H1 (cell line): ENCODE measurements around the gene SPRR1B. TPM values are rescaled to one million over a fixed set of nuclear protein-coding genes. Genes with fewer than 3 reads are reported as not detected.

Experiments
- CTCF ChIA-PET: fragments of 300-600 bp; sonication (Branson Sonifier 250); formaldehyde crosslinking; loops from one replicate; lab custom pipeline; 2021; ENCODE audit not compliant: partially characterized antibody; lab: Charles Lee
- POLR2A ChIA-PET: fragments of 300-600 bp; sonication (Branson Sonifier 250); formaldehyde crosslinking; loops from one replicate; lab custom pipeline; 2021; ENCODE audit warnings: inconsistent platforms; ENCODE audit not compliant: partially characterized antibody; lab: Charles Lee
- DNase-seq, 2 experiments: peaks; one replicate each; pipeline versions ENCODE4 v3.0.0 to v3.0.0-alpha.2; 2010 to 2022; ENCODE audit warnings: low spot score in 2 of 2, low read depth in 1 of 2, mixed read lengths in 1 of 2
- FAIRE-seq: peaks from 2 replicates; lab custom pipeline; 2011; peaks lifted over from hg19 to GRCh38; lab: Jason Lieb, UNC
- H2AFZ ChIP-seq: 2 replicates; pipeline ENCODE4 v1.8.1; 2012; ENCODE audit warnings: low read length, inconsistent platforms
- H2AK5ac ChIP-seq: 2 replicates; pipeline ENCODE4 v1.6.1; 2013; ENCODE audit warnings: low read depth, low read length
- H2BK120ac ChIP-seq: replicated peaks from 2 replicates; pipeline ENCODE3; 2013; ENCODE audit warnings: low read depth, low read length, inconsistent platforms
- H2BK12ac ChIP-seq: 2 replicates; pipeline ENCODE4 v1.6.1; 2013; ENCODE audit warnings: low read depth, low read length
- H2BK15ac ChIP-seq: 2 replicates; pipeline ENCODE4 v1.6.1; 2013; ENCODE audit warnings: low read length
- H2BK20ac ChIP-seq: 2 replicates; pipeline ENCODE4 v1.6.1; 2013; ENCODE audit warnings: low read length
- H2BK5ac ChIP-seq: 2 replicates; pipeline ENCODE4 v1.6.1; 2013; ENCODE audit warnings: low read depth, low read length
- H3K14ac ChIP-seq: 2 replicates; pipeline ENCODE4 v1.6.1; 2013; ENCODE audit warnings: inconsistent platforms; ENCODE audit not compliant: insufficient read length
- H3K18ac ChIP-seq: 2 replicates; pipeline ENCODE4 v1.6.1; 2013; ENCODE audit warnings: low read length; ENCODE audit errors: extremely low read depth
- H3K23ac ChIP-seq: 2 replicates; pipeline ENCODE4 v1.6.1; 2013; ENCODE audit warnings: inconsistent platforms; ENCODE audit not compliant: insufficient read length
- H3K23me2 ChIP-seq: 2 replicates; pipeline ENCODE4 v1.6.1; 2013; ENCODE audit warnings: low read depth, low read length
- H3K27ac ChIP-seq: 2 replicates; pipeline ENCODE4 v1.6.1; 2011; ENCODE audit warnings: low read depth, low read length, inconsistent platforms
- H3K27me3 ChIP-seq, 4 experiments: replicated peaks in 1 of 4; 1 replicate in 1 of 4; 2 replicates in 3 of 4; pipeline versions ENCODE4 v1.6.1 to v1.8.1; 2011 to 2013; ENCODE audit warnings: low read length in 3 of 4, mild to moderate bottlenecking in 3 of 4, inconsistent platforms in 2 of 4, mixed read lengths in 2 of 4, moderate library complexity in 1 of 4; ENCODE audit not compliant: control insufficient read depth in 3 of 4, insufficient read depth in 3 of 4; ENCODE audit errors: extremely low read depth in 1 of 4
- H3K36me3 ChIP-seq, 4 experiments: 2 replicates each; pipeline versions ENCODE4 v1.6.1 to v1.8.1; 2011 to 2013; ENCODE audit warnings: mild to moderate bottlenecking in 4 of 4, low read length in 3 of 4, moderate library complexity in 2 of 4, control low read depth in 1 of 4, inconsistent platforms in 1 of 4; ENCODE audit not compliant: insufficient read depth in 4 of 4, control insufficient read depth in 2 of 4
- H3K4ac ChIP-seq: replicated peaks from 2 replicates; pipeline ENCODE3; 2013; ENCODE audit warnings: low read length, low read depth, mixed read lengths, inconsistent platforms; ENCODE audit not compliant: insufficient read length
- H3K4me1 ChIP-seq, 4 experiments: replicated peaks in 1 of 4; 1 replicate in 1 of 4; 2 replicates in 3 of 4; pipeline versions ENCODE4 v1.6.1 to v1.8.1; 2011 to 2013; ENCODE audit warnings: low read length in 3 of 4, inconsistent platforms in 2 of 4, mixed read lengths in 1 of 4; ENCODE audit not compliant: insufficient read depth in 4 of 4, control insufficient read depth in 3 of 4
- H3K4me2 ChIP-seq, 2 experiments: 2 replicates each; pipeline versions ENCODE4 v1.6.1 to v1.8.1; 2011 to 2013; ENCODE audit warnings: low read depth in 2 of 2, low read length in 2 of 2, control low read depth in 1 of 2, inconsistent platforms in 1 of 2, mild to moderate bottlenecking in 1 of 2; ENCODE audit not compliant: insufficient read depth in 1 of 2
- H3K4me3 ChIP-seq, 4 experiments: fragments of 200-600, 300-600 bp in 1 of 4; sonication (generic), shearing (Covaris generic), sonication (Bioruptor Twin) in 1 of 4; 2 replicates each; pipeline versions ENCODE4 v1.5.1 to v1.8.1; 2011 to 2016; ENCODE audit warnings: low read length in 4 of 4, low read depth in 3 of 4, control low read depth in 2 of 4, inconsistent platforms in 2 of 4, mild to moderate bottlenecking in 2 of 4, mixed read lengths in 1 of 4, moderate library complexity in 1 of 4; ENCODE audit not compliant: insufficient read depth in 2 of 4; ENCODE audit errors: extremely low read depth in 1 of 4
- H3K56ac ChIP-seq: replicated peaks from 2 replicates; pipeline ENCODE3; 2013; ENCODE audit warnings: low read depth, mild to moderate bottlenecking, mixed read lengths, low read length, inconsistent platforms; ENCODE audit not compliant: insufficient read length
- H3K79me1 ChIP-seq: 2 replicates; pipeline ENCODE4 v1.6.1; 2013; ENCODE audit warnings: low read depth, low read length, control low read depth
- H3K79me2 ChIP-seq, 2 experiments: 2 replicates each; pipeline versions ENCODE4 v1.6.1 to v1.8.1; 2012 to 2013; ENCODE audit warnings: low read length in 2 of 2, mild to moderate bottlenecking in 2 of 2, inconsistent platforms in 1 of 2; ENCODE audit not compliant: insufficient read depth in 2 of 2, control insufficient read depth in 1 of 2
- H3K9ac ChIP-seq, 4 experiments: replicated peaks in 1 of 4; 1 replicate in 1 of 4; 2 replicates in 3 of 4; pipeline versions ENCODE4 v1.6.1 to v1.8.1; 2011 to 2013; ENCODE audit warnings: low read depth in 3 of 4, low read length in 3 of 4, control low read depth in 2 of 4, mild to moderate bottlenecking in 2 of 4, moderate library complexity in 2 of 4, inconsistent platforms in 1 of 4; ENCODE audit errors: extremely low read depth in 1 of 4
- H3K9me3 ChIP-seq, 2 experiments: 2 replicates each; pipeline versions ENCODE4 v1.6.1 to v1.8.1; 2012 to 2013; ENCODE audit warnings: mild to moderate bottlenecking in 2 of 2, moderate library complexity in 2 of 2, control low read depth in 1 of 2, inconsistent platforms in 1 of 2, low read depth in 1 of 2, low read length in 1 of 2, mixed read lengths in 1 of 2; ENCODE audit not compliant: insufficient read depth in 2 of 2
- H4K20me1 ChIP-seq, 2 experiments: replicated peaks in 1 of 2; 2 replicates each; pipeline versions ENCODE3 to v1.8.1; 2011 to 2013; ENCODE audit warnings: inconsistent platforms in 2 of 2, low read length in 2 of 2, mild to moderate bottlenecking in 1 of 2; ENCODE audit not compliant: insufficient read depth in 2 of 2, control insufficient read depth in 1 of 2
- H4K5ac ChIP-seq: 2 replicates; pipeline ENCODE4 v1.6.1; 2013; ENCODE audit warnings: low read length, low read depth, mixed read lengths, inconsistent platforms; ENCODE audit not compliant: insufficient read length
- H4K8ac ChIP-seq: 2 replicates; pipeline ENCODE4 v1.8.0; 2013; ENCODE audit warnings: mild to moderate bottlenecking, moderate library complexity, low read length, inconsistent platforms; ENCODE audit not compliant: insufficient read depth; ENCODE audit errors: extremely low read depth
- H4K91ac ChIP-seq: replicated peaks from 2 replicates; pipeline ENCODE3; 2013; ENCODE audit warnings: low read length, mixed read lengths, inconsistent platforms; ENCODE audit not compliant: insufficient read length
- CEBPB ChIP-seq: IDR thresholded peaks from 2 replicates; pipeline ENCODE4 v1.6.1; 2012; ENCODE audit warnings: low read depth, low read length
- SP4 ChIP-seq: IDR thresholded peaks from 2 replicates; pipeline ENCODE4 v1.6.1; 2012; ENCODE audit warnings: low read length, inconsistent platforms
- SUZ12 ChIP-seq: fragments of 200-600 bp; sonication (generic); IDR thresholded peaks from 2 replicates; pipeline ENCODE4 v1.6.1; 2012; ENCODE audit warnings: mild to moderate bottlenecking, inconsistent platforms, low read length, moderate library complexity, mixed read lengths
- WGBS, 2 experiments: shearing (Covaris generic) in 1 of 2; methylation state at CpG; one replicate each; pipeline versions ENCODE4 v1.1.6 to v1.1.7; 2013 to 2015; ENCODE audit warnings: low lambda C conversion rate in 2 of 2, mixed read lengths in 2 of 2, inconsistent platforms in 1 of 2, low coverage in 1 of 2, missing lambda C conversion rate in 1 of 2; ENCODE audit not compliant: insufficient replicate concordance in 2 of 2, insufficient coverage in 1 of 2, insufficient read length in 1 of 2; ENCODE audit errors: extremely low coverage in 1 of 2, missing lambda C conversion rate in 1 of 2; 5-methylcytosine and 5-hydroxymethylcytosine counted together
- polyA plus RNA-seq, 7 experiments: library from polyadenylated mRNA; depleted of rRNA in 3 of 7; stranded (reverse) in 5 of 7; unstranded in 2 of 7; fragments of >200 nt in 5 of 7; fragments of 200-250 nt in 2 of 7; gene quantifications; 1 replicate in 5 of 7; 2 replicates in 1 of 7; 4 replicates in 1 of 7; pipeline versions ENCODE4 v1.2.1 to v1.2.3, GENCODE V29; 2011 to 2013; ENCODE audit warnings: missing spikeins in 2 of 7, mixed read lengths in 2 of 7
- total RNA-seq: library from RNA; stranded (reverse); fragmentation: NEBNext Ultra II Directional; extraction: Animal tissue kit (Norgen Biotek cat#: 25700); gene quantifications from 2 replicates; pipeline ENCODE4 v1.2.1, GENCODE V29; 2021

The SPRR1B gene
- total and polyA plus RNA-seq, 2 of the 8 experiments (the other 6 are each of a cell fraction or from before 2014, with no cell fraction given) = 0.23 TPM; not detected in 1

DNA sequence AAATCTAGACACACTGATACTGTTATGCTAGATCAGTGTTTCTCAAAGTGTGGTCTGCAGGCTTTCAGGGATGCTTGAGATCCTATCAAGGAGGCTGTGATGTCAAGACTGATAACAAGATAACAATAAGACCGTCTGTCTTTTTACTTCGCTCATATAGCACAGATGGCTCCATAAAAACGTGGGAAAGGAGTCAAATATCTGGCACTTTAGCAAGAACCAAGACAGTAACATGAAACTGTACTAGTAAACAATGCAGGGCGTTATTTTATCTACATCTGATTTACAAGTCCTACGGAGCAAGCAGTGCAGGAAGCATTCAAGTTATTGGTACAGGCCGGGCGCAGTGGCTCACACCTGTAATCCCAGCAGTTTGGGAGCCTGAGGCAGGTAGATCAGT is 33.1 kb upstream of the SPRR1B start:
- Histone ChIP-seq H4K20me1 (no peaks in the 10 kb centered on the region), H3K9ac (no peak overlapping the region), H3K23me2 (no peaks in the 10 kb centered on the region), H3K56ac (no peak overlapping the region), H4K5ac (no peak overlapping the region), H2BK15ac (no peak overlapping the region), H3K4me1 (peaks cover 0 to 4% (median 2%) of the 10 kb centered on the region in 4 experiments; a peak in 1 of 7 replicates), H3K4me2 (no peak overlapping the region), H2BK120ac (no peak overlapping the region), H2BK12ac (no peak overlapping the region), H3K9me3 (0 out of 4 replicates have a peak, but pooled peaks cover 0 to 7% of the 10 kb centered on the region in 2 experiments), H3K79me2 (no peaks in the 10 kb centered on the region)
- POLR2A ChIA-PET = no interaction called here
- WGBS, 2 experiments = 71% methylated on average over 7 of the region's 7 CpGs; no CpG with 5 or more reads in 1 of the 2 experiments
- FAIRE-seq = no peak
- no peak for TF ChIP-seq SP4
- TF ChIP-seq SUZ12 = no peak
- no peak for TF ChIP-seq CEBPB
- TF ChIP-seq, all 59 proteins: peak for 0
- H2AFZ ChIP-seq = no peak overlapping the region
- no peak overlapping the region for H3K23ac ChIP-seq
- CTCF ChIA-PET = interaction anchor here (0.9 to 1.6 kb wide), 2 partner anchors 32 to 33 kb away, joined by 3 to 4 read pairs; no protein-coding TSS in a partner anchor
- no peak overlapping the region for H2AK5ac ChIP-seq
- no peaks in the 10 kb centered on the region for H3K27me3 ChIP-seq
- no peaks in the 10 kb centered on the region for H3K79me1 ChIP-seq
- H4K8ac ChIP-seq = no peak overlapping the region
- no peaks in the 10 kb centered on the region for H3K36me3 ChIP-seq
- no peak overlapping the region for H3K14ac ChIP-seq
- H2BK5ac ChIP-seq = no peak overlapping the region
- H3K4me3 ChIP-seq = no peak overlapping the region
- H4K91ac ChIP-seq = no peak overlapping the region
- H3K4ac ChIP-seq = no peak overlapping the region
- H2BK20ac ChIP-seq = no peak overlapping the region
- no peak overlapping the region for H3K27ac ChIP-seq
- no peak for DNase-seq
- H3K18ac ChIP-seq = no peak overlapping the region
